ENCODE measurements around the gene SPOP. TPM values are rescaled to one million over a fixed set of nuclear protein-coding genes. Genes with fewer than 3 reads are reported as not detected.

SPOP gene
- total RNA-seq, 1 donor from 2014 or later: 48.6 TPM

GRCh38 chr17:49565948-49566491, 111.9 kb downstream of the SPOP start:
- peaks cover 3% of the 10 kb centered on the region for H3K36me3 Mint-ChIP-seq (ENCODE audit: low read depth, unreplicated experiment)
- no peaks in the 10 kb centered on the region for H3K36me3 ChIP-seq (ENCODE audit: insufficient read depth, low read length)
- H3K27ac ChIP-seq (ENCODE audit: low read depth, low read length): no peak overlapping the region
- peaks cover 1% of the 10 kb centered on the region for H3K4me1 Mint-ChIP-seq (ENCODE audit: low read depth, unreplicated experiment)
- H3K4me1 ChIP-seq (ENCODE audit: insufficient read depth, low read length): no peaks in the 10 kb centered on the region
- H3K9me3 Mint-ChIP-seq (ENCODE audit: unreplicated experiment): peaks cover 2% of the 10 kb centered on the region
- no peaks in the 10 kb centered on the region for H4K20me1 ChIP-seq (ENCODE audit: insufficient read depth, low read length)
- H3K79me2 ChIP-seq (ENCODE audit: insufficient read depth, low read length): no peaks in the 10 kb centered on the region
- DNase-seq (ENCODE audit: low read depth) (no peak), FAIRE-seq (no peak)
- peaks cover 35% of the 10 kb centered on the region for H3K27me3 Mint-ChIP-seq (ENCODE audit: low read depth, unreplicated experiment)
- no peak overlapping the region for H3K4me3 ChIP-seq (ENCODE audit: insufficient read depth, low read depth, low read length)
- no peaks in the 10 kb centered on the region for H3K9me3 ChIP-seq (ENCODE audit: insufficient read depth, low read depth, low read length)
- H3K4me3 Mint-ChIP-seq (ENCODE audit: unreplicated experiment): no peak overlapping the region
- no peak overlapping the region for H3K4me2 ChIP-seq (ENCODE audit: low read length)
- no peak overlapping the region for H3K9ac ChIP-seq (ENCODE audit: low read length)
- TF ChIP-seq, protein P1, sequence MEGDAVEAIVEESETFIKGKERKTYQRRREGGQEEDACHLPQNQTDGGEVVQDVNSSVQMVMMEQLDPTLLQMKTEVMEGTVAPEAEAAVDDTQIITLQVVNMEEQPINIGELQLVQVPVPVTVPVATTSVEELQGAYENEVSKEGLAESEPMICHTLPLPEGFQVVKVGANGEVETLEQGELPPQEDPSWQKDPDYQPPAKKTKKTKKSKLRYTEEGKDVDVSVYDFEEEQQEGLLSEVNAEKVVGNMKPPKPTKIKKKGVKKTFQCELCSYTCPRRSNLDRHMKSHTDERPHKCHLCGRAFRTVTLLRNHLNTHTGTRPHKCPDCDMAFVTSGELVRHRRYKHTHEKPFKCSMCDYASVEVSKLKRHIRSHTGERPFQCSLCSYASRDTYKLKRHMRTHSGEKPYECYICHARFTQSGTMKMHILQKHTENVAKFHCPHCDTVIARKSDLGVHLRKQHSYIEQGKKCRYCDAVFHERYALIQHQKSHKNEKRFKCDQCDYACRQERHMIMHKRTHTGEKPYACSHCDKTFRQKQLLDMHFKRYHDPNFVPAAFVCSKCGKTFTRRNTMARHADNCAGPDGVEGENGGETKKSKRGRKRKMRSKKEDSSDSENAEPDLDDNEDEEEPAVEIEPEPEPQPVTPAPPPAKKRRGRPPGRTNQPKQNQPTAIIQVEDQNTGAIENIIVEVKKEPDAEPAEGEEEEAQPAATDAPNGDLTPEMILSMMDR (IDR thresholded peaks at IDR 0.05; ENCODE audit: insufficient read depth, low read depth, low read length): no peak
- TF ChIP-seq EZH2 (IDR thresholded peaks at IDR 0.05; ENCODE audit: insufficient read depth, low read length): no peak
- no peak overlapping the region for H3K27ac Mint-ChIP-seq (ENCODE audit: unreplicated experiment)
- peaks cover 18% of the 10 kb centered on the region for H3K27me3 ChIP-seq (ENCODE audit: insufficient read depth, low read length)
- no peak overlapping the region for H2AFZ ChIP-seq (ENCODE audit: low read depth, low read length)

GRCh38 chr17:49564638-49565037, 113.3 kb downstream of the SPOP start:
- TF ChIP-seq EZH2 (IDR thresholded peaks at IDR 0.05; ENCODE audit: insufficient read depth, low read length): no peak
- TF ChIP-seq, protein P1 (IDR thresholded peaks at IDR 0.05; ENCODE audit: insufficient read depth, low read depth, low read length): no peak
- H3K36me3 ChIP-seq (ENCODE audit: insufficient read depth, low read length): no peaks in the 10 kb centered on the region
- no peaks in the 10 kb centered on the region for H3K9me3 ChIP-seq (ENCODE audit: insufficient read depth, low read depth, low read length)
- peaks cover 12% of the 10 kb centered on the region for H3K27me3 ChIP-seq (ENCODE audit: insufficient read depth, low read length)
- H3K4me1 ChIP-seq (ENCODE audit: insufficient read depth, low read length): no peaks in the 10 kb centered on the region
- H3K36me3 Mint-ChIP-seq (ENCODE audit: low read depth, unreplicated experiment): peaks cover 4% of the 10 kb centered on the region
- no peaks in the 10 kb centered on the region for H3K79me2 ChIP-seq (ENCODE audit: insufficient read depth, low read length)
- H3K4me3 Mint-ChIP-seq (ENCODE audit: unreplicated experiment): no peak overlapping the region
- no peak overlapping the region for H3K4me2 ChIP-seq (ENCODE audit: low read length)
- no peak for DNase-seq (ENCODE audit: low read depth)
- no peak for FAIRE-seq
- H3K27ac ChIP-seq (ENCODE audit: low read depth, low read length): no peak overlapping the region
- H3K4me3 ChIP-seq (ENCODE audit: insufficient read depth, low read depth, low read length): no peak overlapping the region
- H3K27me3 Mint-ChIP-seq (ENCODE audit: low read depth, unreplicated experiment): peaks cover 36% of the 10 kb centered on the region
- H4K20me1 ChIP-seq (ENCODE audit: insufficient read depth, low read length): no peaks in the 10 kb centered on the region
- no peak overlapping the region for H3K27ac Mint-ChIP-seq (ENCODE audit: unreplicated experiment)
- H3K9ac ChIP-seq (ENCODE audit: low read length): no peak overlapping the region
- peaks cover 1% of the 10 kb centered on the region for H3K4me1 Mint-ChIP-seq (ENCODE audit: low read depth, unreplicated experiment)
- H3K9me3 Mint-ChIP-seq (ENCODE audit: unreplicated experiment): peaks cover 2% of the 10 kb centered on the region
- H2AFZ ChIP-seq (ENCODE audit: low read depth, low read length): no peak overlapping the region

- no peak overlapping the region for H3K27ac Mint-ChIP-seq (ENCODE audit: unreplicated experiment)
- H3K9me3 Mint-ChIP-seq (ENCODE audit: unreplicated experiment): peaks cover 2% of the 10 kb centered on the region
These were observed 120.4 kb downstream of the SPOP start for GRCh38 chr17:49557312-49558024.

More at GRCh38 chr17:49557312-49558024, 120.4 kb downstream of the SPOP start:
- no peak overlapping the region for H3K4me2 ChIP-seq (ENCODE audit: low read length)
- H3K4me3 ChIP-seq (ENCODE audit: insufficient read depth, low read depth, low read length): no peak overlapping the region
- H3K79me2 ChIP-seq (ENCODE audit: insufficient read depth, low read length): no peaks in the 10 kb centered on the region
- H3K9ac ChIP-seq (ENCODE audit: low read length): no peak overlapping the region
- H3K4me1 Mint-ChIP-seq (ENCODE audit: low read depth, unreplicated experiment): no peaks in the 10 kb centered on the region
- H3K4me1 ChIP-seq (ENCODE audit: insufficient read depth, low read length): peaks cover 4% of the 10 kb centered on the region
- no peak for FAIRE-seq
- H4K20me1 ChIP-seq (ENCODE audit: insufficient read depth, low read length): no peaks in the 10 kb centered on the region
- TF ChIP-seq, protein P1 (IDR thresholded peaks at IDR 0.05; ENCODE audit: insufficient read depth, low read depth, low read length): peak; percentile 57
- TF ChIP-seq EZH2 (IDR thresholded peaks at IDR 0.05; ENCODE audit: insufficient read depth, low read length): no peak
- peaks cover 46% of the 10 kb centered on the region for H3K27me3 Mint-ChIP-seq (ENCODE audit: low read depth, unreplicated experiment)
- H3K36me3 Mint-ChIP-seq (ENCODE audit: low read depth, unreplicated experiment): peaks cover 4% of the 10 kb centered on the region
- peaks cover 10% of the 10 kb centered on the region for H3K27me3 ChIP-seq (ENCODE audit: insufficient read depth, low read length)
- no peak for DNase-seq (ENCODE audit: low read depth)
- H3K27ac ChIP-seq (ENCODE audit: low read depth, low read length): no peak overlapping the region
- H3K9me3 ChIP-seq (ENCODE audit: insufficient read depth, low read depth, low read length): no peaks in the 10 kb centered on the region
- no peaks in the 10 kb centered on the region for H3K36me3 ChIP-seq (ENCODE audit: insufficient read depth, low read length)
- peak overlapping the region; percentile 29 for H3K4me3 Mint-ChIP-seq (ENCODE audit: unreplicated experiment)
- H2AFZ ChIP-seq (ENCODE audit: low read depth, low read length): no peak overlapping the region
